Upper lobe of left lung (tissue), 6 donors: ENCODE data around the gene PDGFC. TPM values are rescaled to one million over a fixed set of nuclear protein-coding genes. Genes with fewer than 3 reads are reported as not detected.

Experiments used
- ATAC-seq, 2 donors: fragments of 200-7000 bp; cut with Tn5 transposase; one replicate each; pipeline ENCODE4 v1.9.1; 2022; ENCODE audit warnings: mild to moderate bottlenecking in 2 of 2, moderate library complexity in 2 of 2; ENCODE audit not compliant: low FRiP score in 2 of 2
- DNase-seq, 2 donors: peaks; one replicate each; pipeline ENCODE4 v3.0.0-alpha.2; 2019 to 2020
- H3K27ac ChIP-seq, 4 donors: fragments of 200-600 bp; sonication (generic); one replicate each; pipeline ENCODE4 v1.5.1; 2016 to 2019
- H3K27me3 ChIP-seq, 4 donors: fragments of 200-600 bp; sonication (generic); one replicate each; pipeline ENCODE4 v1.5.1; 2017 to 2019
- H3K36me3 ChIP-seq, 4 donors: fragments of 200-600 bp; sonication (generic); one replicate each; pipeline ENCODE4 v1.5.1; 2016 to 2019
- H3K4me1 ChIP-seq, 4 donors: fragments of 200-600 bp; sonication (generic); one replicate each; pipeline ENCODE4 v1.5.1; 2018 to 2019
- H3K4me3 ChIP-seq, 4 donors: fragments of 200-600 bp; sonication (generic); one replicate each; pipeline ENCODE4 v1.5.1; 2017 to 2019; ENCODE audit warnings: mild to moderate bottlenecking in 2 of 4, moderate library complexity in 1 of 4
- H3K9me3 ChIP-seq, 4 donors: fragments of 200-600 bp; sonication (generic); one replicate each; pipeline ENCODE4 v1.5.1; 2018 to 2019
- EP300 ChIP-seq, 4 donors: sonication (generic); formaldehyde crosslinking; IDR thresholded peaks; one replicate each; pipeline ENCODE4 v1.5.1; 2017; ENCODE audit warnings: antibody characterized with exemption in 4 of 4, control low read depth in 2 of 4
- POLR2A ChIP-seq, 4 donors: fragments of 450-650 bp; IDR thresholded peaks; one replicate each; pipeline ENCODE4 v1.5.1; 2016 to 2017; ENCODE audit warnings: antibody characterized with exemption in 4 of 4, mild to moderate bottlenecking in 2 of 4
- POLR2AphosphoS5 ChIP-seq, 2 donors: sonication (generic); formaldehyde crosslinking; IDR thresholded peaks; one replicate each; pipeline ENCODE4 v1.5.1; 2017; ENCODE audit warnings: antibody characterized with exemption in 2 of 2
- WGBS, 2 donors: methylation state at CpG; one replicate each; pipeline ENCODE4 v1.1.5; 2017 to 2018; 5-methylcytosine and 5-hydroxymethylcytosine counted together
- total RNA-seq, 6 donors: library from RNA; depleted of rRNA in 4 of 6; stranded (reverse); fragments of >200 nt in 4 of 6; gene quantifications; one replicate each; pipeline versions ENCODE4 v1.1.0 to v1.2.1, GENCODE V29; 2016 to 2021
- TF ChIP-seq, protein P1 (sequence below), 6 experiments: fragments of 450-650 bp in 4 of 6; fragments of 200-600 bp in 2 of 6; sonication (generic) in 2 of 6; IDR thresholded peaks; one replicate each; pipeline ENCODE4 v1.5.1; 2016 to 2019; ENCODE audit warnings: antibody characterized with exemption in 6 of 6
- donor health status: DM: no; HTN: no; CAD: no; lungs with moderate emphysema.
- donor health status: DM: no; HTN: yes; CAD: no; lungs with severe emphysema.

Gene PDGFC
- total RNA-seq, 6 donors from 2014 or later: 14.4 to 39.9 (median 28.5) TPM

GRCh38 chr4:156892805-156893204 is 78.8 kb downstream of the PDGFC start:
- no peaks in the 10 kb centered on the region for H3K36me3 ChIP-seq
- no peaks in the 10 kb centered on the region for H3K9me3 ChIP-seq
- peak in 1 of 2 donors; percentile 13 for ATAC-seq
- TF ChIP-seq EP300 (IDR thresholded peaks at IDR 0.05) (no peak), POLR2AphosphoS5 (IDR thresholded peaks at IDR 0.05) (no peak), POLR2A (IDR thresholded peaks at IDR 0.05) (no peak)
- TF ChIP-seq, protein P1, sequence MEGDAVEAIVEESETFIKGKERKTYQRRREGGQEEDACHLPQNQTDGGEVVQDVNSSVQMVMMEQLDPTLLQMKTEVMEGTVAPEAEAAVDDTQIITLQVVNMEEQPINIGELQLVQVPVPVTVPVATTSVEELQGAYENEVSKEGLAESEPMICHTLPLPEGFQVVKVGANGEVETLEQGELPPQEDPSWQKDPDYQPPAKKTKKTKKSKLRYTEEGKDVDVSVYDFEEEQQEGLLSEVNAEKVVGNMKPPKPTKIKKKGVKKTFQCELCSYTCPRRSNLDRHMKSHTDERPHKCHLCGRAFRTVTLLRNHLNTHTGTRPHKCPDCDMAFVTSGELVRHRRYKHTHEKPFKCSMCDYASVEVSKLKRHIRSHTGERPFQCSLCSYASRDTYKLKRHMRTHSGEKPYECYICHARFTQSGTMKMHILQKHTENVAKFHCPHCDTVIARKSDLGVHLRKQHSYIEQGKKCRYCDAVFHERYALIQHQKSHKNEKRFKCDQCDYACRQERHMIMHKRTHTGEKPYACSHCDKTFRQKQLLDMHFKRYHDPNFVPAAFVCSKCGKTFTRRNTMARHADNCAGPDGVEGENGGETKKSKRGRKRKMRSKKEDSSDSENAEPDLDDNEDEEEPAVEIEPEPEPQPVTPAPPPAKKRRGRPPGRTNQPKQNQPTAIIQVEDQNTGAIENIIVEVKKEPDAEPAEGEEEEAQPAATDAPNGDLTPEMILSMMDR (IDR thresholded peaks at IDR 0.05): no peak
- no peak for DNase-seq
- no peaks in the 10 kb centered on the region for H3K27me3 ChIP-seq
- peaks cover 0 to 6% (median 0%) of the 10 kb centered on the region in 4 donors for H3K4me1 ChIP-seq
- H3K4me3 ChIP-seq: no peak overlapping the region
- 49 to 76% methylated on average over 2 of the region's 2 CpGs for WGBS, 2 donors
- no peak overlapping the region for H3K27ac ChIP-seq

DNA sequence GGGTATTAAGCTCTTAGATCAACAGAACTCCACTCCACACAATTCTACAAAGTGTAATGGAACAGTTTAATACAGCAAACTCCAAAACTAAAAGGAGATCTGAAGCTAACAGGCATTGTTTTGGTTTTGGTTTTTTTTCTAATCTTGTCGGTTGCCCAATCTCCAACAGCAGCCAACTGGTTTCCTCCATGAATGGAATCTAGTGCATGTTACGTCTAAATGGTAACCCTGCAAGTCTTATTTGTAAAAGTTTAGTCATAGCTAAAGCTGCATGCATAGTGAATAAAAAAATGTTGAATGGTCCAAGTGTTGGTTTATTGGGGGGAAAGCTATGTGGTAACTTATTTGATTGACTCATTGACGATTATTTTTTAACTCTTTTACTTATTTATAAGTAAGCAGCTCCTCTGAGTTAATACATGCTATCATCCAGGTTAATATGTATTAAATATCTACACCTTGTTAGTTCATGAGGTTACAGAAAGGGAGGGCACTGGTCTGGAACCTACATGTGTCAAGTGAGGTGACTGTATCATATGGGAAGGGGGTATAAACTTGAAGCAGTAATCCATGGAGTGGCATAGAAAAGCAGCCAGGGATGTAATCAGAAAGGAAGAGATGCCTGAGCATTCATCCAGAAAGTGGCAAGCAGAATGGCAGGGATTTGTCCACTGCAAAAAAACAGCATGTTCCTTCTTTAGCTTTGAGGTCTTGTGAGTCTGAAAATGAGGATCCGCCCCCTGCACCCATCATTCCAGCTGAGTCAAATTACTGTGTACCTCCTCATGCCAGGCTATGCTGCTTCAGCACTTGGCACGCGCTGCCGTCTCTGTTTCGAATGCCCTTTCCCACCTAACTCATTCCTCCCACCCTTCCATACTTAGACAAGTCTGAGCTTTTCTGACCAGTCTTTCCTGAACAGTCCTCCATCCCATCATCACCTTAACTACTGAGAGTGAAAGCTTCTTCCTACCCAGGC is 81.7 kb downstream of the PDGFC start:
- TF ChIP-seq, protein P1 (IDR thresholded peaks at IDR 0.05): no peak
- TF ChIP-seq EP300 (IDR thresholded peaks at IDR 0.05) (no peak), POLR2AphosphoS5 (IDR thresholded peaks at IDR 0.05) (no peak), POLR2A (IDR thresholded peaks at IDR 0.05) (no peak)
- Histone ChIP-seq H3K27ac (no peak overlapping the region), H3K4me3 (no peak overlapping the region), H3K27me3 (no peaks in the 10 kb centered on the region), H3K36me3 (no peaks in the 10 kb centered on the region), H3K4me1 (no peaks in the 10 kb centered on the region), H3K9me3 (no peaks in the 10 kb centered on the region)
- ATAC-seq (peak in 1 of 2 donors; percentile 63), DNase-seq (no peak)
- WGBS, 2 donors: 80 to 87% methylated on average over 8 of the region's 8 CpGs

GRCh38 chr4:156888762-156889161 is 82.8 kb downstream of the PDGFC start:
- no peaks in the 10 kb centered on the region for H3K4me1 ChIP-seq
- H3K36me3 ChIP-seq: no peaks in the 10 kb centered on the region
- H3K27ac ChIP-seq: no peak overlapping the region
- no peaks in the 10 kb centered on the region for H3K9me3 ChIP-seq
- DNase-seq (no peak), ATAC-seq (no peak)
- H3K4me3 ChIP-seq: no peak overlapping the region
- TF ChIP-seq, protein P1 (IDR thresholded peaks at IDR 0.05): no peak
- TF ChIP-seq POLR2AphosphoS5 (IDR thresholded peaks at IDR 0.05): no peak
- no peak for TF ChIP-seq EP300 (IDR thresholded peaks at IDR 0.05)
- no peak for TF ChIP-seq POLR2A (IDR thresholded peaks at IDR 0.05)
- H3K27me3 ChIP-seq: no peaks in the 10 kb centered on the region
- 60 to 66% methylated on average over 3 of the region's 3 CpGs for WGBS, 2 donors

GRCh38 chr4:156886481-156886880 is 85.1 kb downstream of the PDGFC start:
- no peak for DNase-seq
- TF ChIP-seq POLR2A (IDR thresholded peaks at IDR 0.05): no peak
- no peak for TF ChIP-seq EP300 (IDR thresholded peaks at IDR 0.05)
- TF ChIP-seq, protein P1 (IDR thresholded peaks at IDR 0.05): no peak
- TF ChIP-seq POLR2AphosphoS5 (IDR thresholded peaks at IDR 0.05): no peak
- no peak for ATAC-seq

More at GRCh38 chr4:156886481-156886880, 85.1 kb downstream of the PDGFC start:
- H3K27ac ChIP-seq: no peak overlapping the region
- no peak overlapping the region for H3K4me3 ChIP-seq
- no peaks in the 10 kb centered on the region for H3K4me1 ChIP-seq
- H3K36me3 ChIP-seq: no peaks in the 10 kb centered on the region
- H3K27me3 ChIP-seq: no peaks in the 10 kb centered on the region
- WGBS, 2 donors: 88 to 89% methylated on average over 2 of the region's 2 CpGs
- H3K9me3 ChIP-seq: no peaks in the 10 kb centered on the region
